Osteoblast (primary cell): ENCODE data around the gene ABHD17B. TPM values are rescaled to one million over a fixed set of nuclear protein-coding genes. Genes with fewer than 3 reads are reported as not detected.
"Not testable (repeated sequence)": the region's sequence is repeated elsewhere in the genome, so short reads cannot be mapped to it uniquely, and the experiment has no call there.

Experiments
- DNase-seq: peaks from one replicate; pipeline ENCODE4 v3.0.0; 2011; ENCODE audit warnings: low spot score, mixed read lengths; ENCODE audit not compliant: insufficient read length; ENCODE audit errors: missing footprints
- H2AFZ ChIP-seq: 2 replicates; pipeline ENCODE4 v1.6.0; 2011; ENCODE audit warnings: mild to moderate bottlenecking, low read length
- H3K27ac ChIP-seq: 2 replicates; pipeline ENCODE4 v1.5.1; 2011; ENCODE audit warnings: mild to moderate bottlenecking, low read depth, low read length, moderate library complexity
- H3K27me3 ChIP-seq: 2 replicates; pipeline ENCODE4 v1.6.0; 2012; ENCODE audit warnings: mild to moderate bottlenecking, control low read depth, inconsistent platforms, low read length, moderate library complexity; ENCODE audit not compliant: insufficient read depth
- H3K36me3 ChIP-seq: 2 replicates; pipeline ENCODE4 v1.5.1; 2011; ENCODE audit warnings: mild to moderate bottlenecking, low read length, control low read depth, moderate library complexity; ENCODE audit not compliant: insufficient read depth
- H3K4me1 ChIP-seq: 2 replicates; pipeline ENCODE4 v1.5.1; 2011; ENCODE audit warnings: mild to moderate bottlenecking, low read length, control low read depth, moderate library complexity; ENCODE audit not compliant: insufficient read depth
- H3K4me2 ChIP-seq: 2 replicates; pipeline ENCODE4 v1.6.0; 2011; ENCODE audit warnings: mild to moderate bottlenecking, low read length; ENCODE audit not compliant: insufficient read depth
- H3K4me3 ChIP-seq: fragments of 200-600 bp; sonication (generic); 3 replicates; pipeline ENCODE4 v1.5.1; 2012; ENCODE audit warnings: mild to moderate bottlenecking, low read length, inconsistent platforms; ENCODE audit not compliant: insufficient read depth
- H3K79me2 ChIP-seq: 2 replicates; pipeline ENCODE4 v1.6.0; 2012; ENCODE audit warnings: mild to moderate bottlenecking, low read length, control low read depth, inconsistent platforms; ENCODE audit not compliant: insufficient read depth
- H3K9me3 ChIP-seq: 2 replicates; pipeline ENCODE4 v1.5.1; 2011; ENCODE audit warnings: low read depth, low read length, control low read depth
- H4K20me1 ChIP-seq: 2 replicates; pipeline ENCODE4 v1.6.0; 2012; ENCODE audit warnings: mild to moderate bottlenecking, low read length, control low read depth; ENCODE audit not compliant: insufficient read depth
- total RNA-seq: library from RNA; depleted of rRNA; stranded (reverse); fragments of >200 nt; gene quantifications from 2 replicates; pipeline ENCODE4 v1.2.3, GENCODE V29; 2012
- TF ChIP-seq, protein P1 (sequence below): IDR thresholded peaks from 2 replicates; pipeline ENCODE4 v1.5.1; 2011; ENCODE audit warnings: mild to moderate bottlenecking, low read depth, low read length, moderate library complexity; ENCODE audit errors: extremely low read depth

ABHD17B gene
- total RNA-seq, 1 donor: 21.4 TPM

DNA sequence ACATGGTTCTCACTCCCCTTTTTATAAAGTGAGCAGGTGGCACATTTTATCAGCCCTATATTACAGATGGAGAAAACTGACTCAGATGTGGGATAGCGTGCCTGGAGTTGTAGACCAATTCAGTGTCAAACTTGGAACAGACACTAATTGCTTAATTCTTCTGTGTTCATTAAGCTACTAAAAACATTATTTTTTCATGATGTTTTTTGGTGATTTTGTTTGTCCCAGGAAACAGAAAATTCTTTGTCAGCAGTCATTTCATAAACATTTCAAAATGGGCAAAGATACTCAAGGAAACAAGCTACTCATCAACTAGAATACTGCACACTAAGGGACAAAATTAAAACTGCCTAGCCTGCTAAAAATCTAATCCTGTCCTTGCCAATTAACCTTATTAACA, 2.2 kb downstream of the ABHD17B start:
- peak overlapping the region; percentile 80 for H3K27ac ChIP-seq
- peaks cover 20% of the 10 kb centered on the region for H3K4me1 ChIP-seq
- H2AFZ ChIP-seq: no peak overlapping the region
- H3K4me3 ChIP-seq: peak overlapping the region; percentile 77
- TF ChIP-seq, protein P1, sequence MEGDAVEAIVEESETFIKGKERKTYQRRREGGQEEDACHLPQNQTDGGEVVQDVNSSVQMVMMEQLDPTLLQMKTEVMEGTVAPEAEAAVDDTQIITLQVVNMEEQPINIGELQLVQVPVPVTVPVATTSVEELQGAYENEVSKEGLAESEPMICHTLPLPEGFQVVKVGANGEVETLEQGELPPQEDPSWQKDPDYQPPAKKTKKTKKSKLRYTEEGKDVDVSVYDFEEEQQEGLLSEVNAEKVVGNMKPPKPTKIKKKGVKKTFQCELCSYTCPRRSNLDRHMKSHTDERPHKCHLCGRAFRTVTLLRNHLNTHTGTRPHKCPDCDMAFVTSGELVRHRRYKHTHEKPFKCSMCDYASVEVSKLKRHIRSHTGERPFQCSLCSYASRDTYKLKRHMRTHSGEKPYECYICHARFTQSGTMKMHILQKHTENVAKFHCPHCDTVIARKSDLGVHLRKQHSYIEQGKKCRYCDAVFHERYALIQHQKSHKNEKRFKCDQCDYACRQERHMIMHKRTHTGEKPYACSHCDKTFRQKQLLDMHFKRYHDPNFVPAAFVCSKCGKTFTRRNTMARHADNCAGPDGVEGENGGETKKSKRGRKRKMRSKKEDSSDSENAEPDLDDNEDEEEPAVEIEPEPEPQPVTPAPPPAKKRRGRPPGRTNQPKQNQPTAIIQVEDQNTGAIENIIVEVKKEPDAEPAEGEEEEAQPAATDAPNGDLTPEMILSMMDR: no peak
- H3K36me3 ChIP-seq: peaks cover 4% of the 10 kb centered on the region
- peak overlapping the region; percentile 86 for H3K4me2 ChIP-seq
- no peaks in the 10 kb centered on the region for H3K9me3 ChIP-seq
- H4K20me1 ChIP-seq: peaks cover 24% of the 10 kb centered on the region
- H3K79me2 ChIP-seq: peaks cover 87% of the 10 kb centered on the region
- H3K27me3 ChIP-seq: no peaks in the 10 kb centered on the region
- no peak for DNase-seq

DNA sequence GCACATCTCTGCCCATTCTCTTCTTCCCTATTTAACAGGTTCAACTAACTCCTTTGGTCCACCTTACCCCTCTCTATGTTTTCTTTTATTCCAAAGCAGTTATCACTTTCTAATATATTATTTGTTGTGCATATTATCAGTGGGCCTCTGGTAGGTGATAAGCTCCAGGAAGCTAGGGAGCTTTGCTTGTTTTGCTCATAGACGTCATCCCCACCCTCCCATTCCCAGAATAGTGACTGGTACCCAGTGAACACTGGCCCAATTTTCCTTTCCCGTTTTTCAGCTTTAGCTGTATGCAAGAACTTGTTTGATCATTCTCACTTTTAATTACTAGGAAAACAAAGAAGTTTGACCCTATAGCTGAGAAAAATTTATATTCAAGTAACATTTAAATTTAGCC, 6.9 kb downstream of the ABHD17B start:
- TF ChIP-seq, protein P1: no peak
- DNase-seq: no peak
- Histone ChIP-seq H3K79me2 (peaks cover 94% of the 10 kb centered on the region), H3K27me3 (no peaks in the 10 kb centered on the region), H3K27ac (no peak overlapping the region), H4K20me1 (peaks cover 16% of the 10 kb centered on the region), H3K36me3 (peaks cover 4% of the 10 kb centered on the region), H3K9me3 (no peaks in the 10 kb centered on the region), H2AFZ (no peak overlapping the region), H3K4me2 (no peak overlapping the region), H3K4me3 (no peak overlapping the region), H3K4me1 (peaks cover 8% of the 10 kb centered on the region)

DNA sequence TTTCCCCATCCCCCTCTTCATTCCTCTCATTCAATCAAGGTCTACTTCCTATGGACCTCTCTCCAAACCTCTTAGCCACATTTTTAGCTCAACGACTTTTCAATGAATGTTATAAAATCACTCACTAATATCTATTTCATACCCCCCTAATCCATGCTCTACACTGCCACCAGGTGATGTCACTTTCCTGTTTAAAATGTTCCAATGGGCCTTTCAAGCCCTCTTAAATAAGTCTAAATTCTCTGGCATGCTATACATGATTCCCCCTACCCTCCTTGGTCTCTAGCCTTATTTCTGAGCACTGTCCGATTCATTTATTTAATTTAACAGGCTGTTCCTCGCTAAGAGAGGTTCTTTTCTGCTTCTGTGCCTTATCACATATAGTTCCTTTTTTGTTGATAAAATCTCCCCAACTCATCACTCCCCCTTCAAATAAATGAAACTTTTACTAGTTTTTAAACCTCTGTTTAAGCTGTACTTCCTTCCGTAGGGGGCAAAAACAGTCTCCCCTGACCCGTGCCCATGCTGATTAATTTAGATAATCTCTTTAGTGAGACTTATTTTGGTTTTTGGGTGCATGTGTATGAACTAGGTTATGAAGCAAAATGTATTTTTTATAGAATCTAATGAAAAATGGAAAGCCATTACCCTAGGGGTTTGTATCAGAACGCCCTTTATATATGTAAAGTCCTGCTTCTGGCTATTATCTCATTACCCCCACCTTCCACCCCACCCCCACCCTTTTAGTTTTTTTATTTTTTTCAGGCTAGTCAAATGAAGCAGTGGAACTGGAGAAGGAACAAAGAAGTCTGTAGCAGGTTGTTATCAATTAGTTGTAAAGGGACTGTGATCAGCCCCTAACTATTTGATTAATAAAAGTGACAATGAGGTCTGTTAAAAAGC, 9.0 kb downstream of the ABHD17B start:
- no peak overlapping the region for H2AFZ ChIP-seq
- DNase-seq: no peak
- H3K4me2 ChIP-seq: no peak overlapping the region
- no peak overlapping the region for H3K4me3 ChIP-seq
- H3K79me2 ChIP-seq: peaks cover 91% of the 10 kb centered on the region
- TF ChIP-seq, protein P1: no peak
- H3K27me3 ChIP-seq: no peaks in the 10 kb centered on the region
- peaks cover 12% of the 10 kb centered on the region for H4K20me1 ChIP-seq
- H3K4me1 ChIP-seq: no peaks in the 10 kb centered on the region
- no peaks in the 10 kb centered on the region for H3K9me3 ChIP-seq
- H3K36me3 ChIP-seq: peaks cover 4% of the 10 kb centered on the region
- no peak overlapping the region for H3K27ac ChIP-seq

DNA sequence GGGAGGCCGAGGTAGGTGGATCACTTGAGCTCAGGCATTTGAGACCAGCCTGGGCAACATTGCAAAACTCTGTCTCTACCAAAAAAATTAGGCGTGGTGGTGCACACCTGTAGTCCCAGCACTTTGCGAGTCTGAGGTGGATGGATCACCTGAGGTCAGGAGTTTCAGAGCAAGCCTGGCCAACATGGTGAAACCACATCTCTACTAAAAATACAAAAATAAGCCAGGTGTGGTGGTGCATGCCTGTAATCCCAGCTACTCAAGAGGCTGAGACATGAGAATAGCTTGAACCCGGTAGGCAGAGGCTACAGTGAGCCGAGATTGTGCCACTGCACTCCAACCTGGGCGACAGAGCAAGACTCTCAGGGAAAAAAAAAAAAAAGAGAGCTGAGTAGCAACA, 12.2 kb downstream of the ABHD17B start:
- not testable (repeated sequence) for H3K4me3 ChIP-seq, H3K9me3 ChIP-seq, H3K4me1 ChIP-seq, H3K36me3 ChIP-seq, DNase-seq, H3K4me2 ChIP-seq, H2AFZ ChIP-seq, H3K27ac ChIP-seq, H3K27me3 ChIP-seq
- peaks cover 10% of the 10 kb centered on the region for H4K20me1 ChIP-seq
- H3K79me2 ChIP-seq: peaks cover 88% of the 10 kb centered on the region
